Thyroid gland (tissue), 4 donors: ENCODE measurements around the gene SPECC1. TPM values are rescaled to one million over a fixed set of nuclear protein-coding genes. Genes with fewer than 3 reads are reported as not detected.

ENCODE experiments used
- DNase-seq, 2 donors: peaks; one replicate each; pipeline ENCODE4 v3.0.0-alpha.2; 2019
- H3K27ac ChIP-seq, 3 donors: fragments of 200-600 bp; sonication (generic); 1 replicate in 2 of 3; 2 replicates in 1 of 3; pipeline ENCODE4 v1.5.1; 2016 to 2019; ENCODE audit warnings: mild to moderate bottlenecking in 1 of 3, moderate library complexity in 1 of 3
- H3K27me3 ChIP-seq: fragments of 200-600 bp; sonication (generic); one replicate; pipeline ENCODE4 v1.5.1; 2019
- H3K36me3 ChIP-seq, 2 donors: fragments of 200-600 bp; sonication (generic); one replicate each; pipeline ENCODE4 v1.5.1; 2016 to 2019
- H3K4me1 ChIP-seq, 2 donors: fragments of 200-600 bp; sonication (generic); one replicate each; pipeline ENCODE4 v1.5.1; 2017 to 2019
- H3K4me3 ChIP-seq, 3 donors: fragments of 200-600 bp; sonication (generic); replicated peaks in 1 of 3; 1 replicate in 2 of 3; 2 replicates in 1 of 3; pipeline ENCODE4 v1.5.1; 2016; ENCODE audit warnings: mild to moderate bottlenecking in 1 of 3
- H3K9me3 ChIP-seq: fragments of 200-600 bp; sonication (generic); one replicate; pipeline ENCODE4 v1.5.1; 2017
- POLR2A ChIP-seq, 2 donors: fragments of 450-650 bp; IDR thresholded peaks; one replicate each; pipeline ENCODE4 v1.6.1; 2017; ENCODE audit warnings: antibody characterized with exemption in 2 of 2, mild to moderate bottlenecking in 2 of 2, moderate library complexity in 1 of 2
- WGBS, 2 donors: methylation state at CpG; one replicate each; pipeline ENCODE4 v1.1.5; 2017; 5-methylcytosine and 5-hydroxymethylcytosine counted together
- intact Hi-C: fragments of 100-400 bp; cut with DNase I; formaldehyde crosslinking; loops from one replicate; pipeline ENCODE4 v1.15.1; 2023
- total RNA-seq, 4 donors: library from RNA; depleted of rRNA; stranded (reverse); fragments of >200 nt; gene quantifications; one replicate each; pipeline ENCODE4 v1.2.3, GENCODE V29; 2016
- TF ChIP-seq, protein P1 (sequence below), 6 experiments: fragments of 200-600 bp in 3 of 6; fragments of 450-650 bp in 3 of 6; sonication (generic) in 3 of 6; IDR thresholded peaks; one replicate each; pipeline ENCODE4 v1.5.1; 2016 to 2019; ENCODE audit warnings: antibody characterized with exemption in 6 of 6, mild to moderate bottlenecking in 2 of 6, inconsistent platforms in 1 of 6, moderate library complexity in 1 of 6

SPECC1 gene
- total RNA-seq, 4 donors from 2014 or later = 19.8 to 41.5 (median 24.4) TPM

DNA sequence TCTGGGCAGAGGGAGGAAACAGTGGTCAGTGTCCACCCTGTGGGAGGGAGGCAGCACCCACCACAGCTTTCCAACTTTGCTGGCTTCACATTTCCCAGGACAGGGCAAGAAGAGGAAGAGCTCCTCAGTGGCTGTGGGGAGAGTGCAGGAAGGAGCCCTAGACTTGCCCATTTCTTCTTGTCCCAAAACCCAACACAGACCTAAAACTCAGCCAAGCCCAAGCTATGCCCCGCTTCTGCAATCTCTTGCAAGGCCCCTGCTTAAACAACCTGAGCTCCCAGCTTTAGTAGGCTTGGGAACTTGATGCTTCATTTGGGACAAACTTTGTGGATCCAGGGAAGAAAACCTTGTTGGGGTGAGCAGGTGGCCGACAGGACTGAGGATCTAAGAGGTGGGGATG, 284.3 kb downstream of the SPECC1 start:
- Histone ChIP-seq H3K4me3 (no peak overlapping the region), H3K4me1 (no peaks in the 10 kb centered on the region), H3K27me3 (no peaks in the 10 kb centered on the region), H3K9me3 (no peaks in the 10 kb centered on the region), H3K27ac (no peak overlapping the region), H3K36me3 (no peaks in the 10 kb centered on the region)
- intact Hi-C loops = no loop called here
- TF ChIP-seq POLR2A (IDR thresholded peaks at IDR 0.05) = no peak
- TF ChIP-seq, protein P1, sequence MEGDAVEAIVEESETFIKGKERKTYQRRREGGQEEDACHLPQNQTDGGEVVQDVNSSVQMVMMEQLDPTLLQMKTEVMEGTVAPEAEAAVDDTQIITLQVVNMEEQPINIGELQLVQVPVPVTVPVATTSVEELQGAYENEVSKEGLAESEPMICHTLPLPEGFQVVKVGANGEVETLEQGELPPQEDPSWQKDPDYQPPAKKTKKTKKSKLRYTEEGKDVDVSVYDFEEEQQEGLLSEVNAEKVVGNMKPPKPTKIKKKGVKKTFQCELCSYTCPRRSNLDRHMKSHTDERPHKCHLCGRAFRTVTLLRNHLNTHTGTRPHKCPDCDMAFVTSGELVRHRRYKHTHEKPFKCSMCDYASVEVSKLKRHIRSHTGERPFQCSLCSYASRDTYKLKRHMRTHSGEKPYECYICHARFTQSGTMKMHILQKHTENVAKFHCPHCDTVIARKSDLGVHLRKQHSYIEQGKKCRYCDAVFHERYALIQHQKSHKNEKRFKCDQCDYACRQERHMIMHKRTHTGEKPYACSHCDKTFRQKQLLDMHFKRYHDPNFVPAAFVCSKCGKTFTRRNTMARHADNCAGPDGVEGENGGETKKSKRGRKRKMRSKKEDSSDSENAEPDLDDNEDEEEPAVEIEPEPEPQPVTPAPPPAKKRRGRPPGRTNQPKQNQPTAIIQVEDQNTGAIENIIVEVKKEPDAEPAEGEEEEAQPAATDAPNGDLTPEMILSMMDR (IDR thresholded peaks at IDR 0.05) = no peak
- 83 to 100% methylated on average over 2 of the region's 2 CpGs for WGBS, 2 donors
- DNase-seq = no peak

DNA sequence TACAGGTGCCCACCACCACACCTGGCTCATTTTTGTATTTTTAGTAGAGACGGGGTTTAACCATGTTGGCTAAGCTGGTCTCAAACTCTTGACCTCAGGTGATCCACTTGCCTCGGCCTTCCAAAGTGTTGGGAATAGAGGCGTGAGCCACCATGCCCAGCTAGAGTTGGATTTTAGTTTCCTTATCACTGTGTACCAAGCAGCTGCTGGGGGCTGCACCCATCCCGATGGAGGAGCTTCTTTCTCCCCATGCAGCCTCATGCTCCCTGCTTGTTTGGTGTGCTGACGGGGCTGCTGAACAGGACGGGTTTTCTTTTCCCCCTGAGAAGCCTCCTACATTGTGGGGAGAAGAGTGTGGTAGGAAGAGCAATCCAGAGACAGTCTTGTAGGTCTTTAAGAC, 285.0 kb downstream of the SPECC1 start:
- Histone ChIP-seq H3K4me1 (no peaks in the 10 kb centered on the region), H3K27ac (no peak overlapping the region), H3K36me3 (no peaks in the 10 kb centered on the region), H3K4me3 (no peak overlapping the region), H3K27me3 (no peaks in the 10 kb centered on the region), H3K9me3 (no peaks in the 10 kb centered on the region)
- intact Hi-C loops = no loop called here
- no peak for DNase-seq
- WGBS, 2 donors = 93 to 95% methylated on average over 6 of the region's 6 CpGs
- no peak for TF ChIP-seq POLR2A (IDR thresholded peaks at IDR 0.05)
- TF ChIP-seq, protein P1 (IDR thresholded peaks at IDR 0.05) = no peak

DNA sequence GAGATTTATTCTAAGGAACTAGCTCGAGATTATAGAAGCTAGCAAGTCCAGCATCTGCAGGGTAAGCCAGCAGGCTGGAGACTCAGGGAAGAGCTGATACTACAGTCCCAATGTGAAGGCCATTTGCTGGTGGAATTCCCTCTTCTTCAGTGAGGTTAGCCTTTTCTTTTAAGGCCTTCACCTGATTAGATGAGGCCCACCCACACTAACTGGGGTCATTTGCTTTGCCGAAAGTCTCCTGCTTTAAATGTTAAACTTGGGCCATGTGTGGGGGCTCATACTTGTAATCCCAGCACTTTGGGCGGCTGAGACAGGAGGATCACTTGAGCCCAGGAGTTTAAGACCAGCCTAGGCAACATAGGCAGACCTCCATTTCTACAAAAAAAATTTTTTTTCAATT, 289.9 kb downstream of the SPECC1 start:
- intact Hi-C loops = no loop called here
- Histone ChIP-seq H3K4me3 (no peak overlapping the region), H3K9me3 (no peaks in the 10 kb centered on the region), H3K36me3 (no peaks in the 10 kb centered on the region), H3K27me3 (no peaks in the 10 kb centered on the region), H3K4me1 (no peaks in the 10 kb centered on the region), H3K27ac (no peak overlapping the region)
- WGBS, 2 donors = 93% methylated on average over 3 of the region's 3 CpGs
- TF ChIP-seq, protein P1 (IDR thresholded peaks at IDR 0.05) = no peak
- TF ChIP-seq POLR2A (IDR thresholded peaks at IDR 0.05) = no peak
- no peak for DNase-seq

DNA sequence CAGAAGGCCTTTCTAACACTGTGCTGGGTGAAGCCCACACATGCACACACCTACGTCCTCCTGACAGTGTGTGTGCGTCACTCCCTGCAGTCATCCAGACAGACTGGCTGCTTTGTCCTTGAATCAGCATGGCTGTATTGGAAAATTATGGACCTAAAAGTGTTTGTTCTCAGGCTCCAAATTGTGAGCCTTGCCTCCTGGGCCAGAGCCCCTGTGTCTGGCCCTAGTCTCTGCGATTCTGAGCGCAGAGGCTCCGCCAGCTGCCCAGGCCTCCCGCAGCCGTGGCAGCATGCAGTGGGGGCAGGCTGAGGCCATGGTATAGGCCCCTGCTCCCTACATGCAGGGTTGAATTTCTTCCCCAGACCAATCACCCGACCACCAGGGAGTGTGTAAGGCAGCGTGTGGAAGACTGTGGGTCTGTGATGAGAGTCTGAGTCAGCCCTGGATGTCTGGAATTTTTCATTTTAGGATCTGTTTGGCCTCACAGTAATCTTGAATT, 291.3 kb downstream of the SPECC1 start:
- Histone ChIP-seq H3K9me3 (no peaks in the 10 kb centered on the region), H3K36me3 (no peaks in the 10 kb centered on the region), H3K4me3 (no peak overlapping the region), H3K27me3 (no peaks in the 10 kb centered on the region), H3K4me1 (no peaks in the 10 kb centered on the region), H3K27ac (no peak overlapping the region)
- 84 to 96% methylated on average over 9 of the region's 9 CpGs for WGBS, 2 donors
- no peak for TF ChIP-seq POLR2A (IDR thresholded peaks at IDR 0.05)
- TF ChIP-seq, protein P1 (IDR thresholded peaks at IDR 0.05) = no peak
- no peak for DNase-seq
- intact Hi-C loops = no loop called here

DNA sequence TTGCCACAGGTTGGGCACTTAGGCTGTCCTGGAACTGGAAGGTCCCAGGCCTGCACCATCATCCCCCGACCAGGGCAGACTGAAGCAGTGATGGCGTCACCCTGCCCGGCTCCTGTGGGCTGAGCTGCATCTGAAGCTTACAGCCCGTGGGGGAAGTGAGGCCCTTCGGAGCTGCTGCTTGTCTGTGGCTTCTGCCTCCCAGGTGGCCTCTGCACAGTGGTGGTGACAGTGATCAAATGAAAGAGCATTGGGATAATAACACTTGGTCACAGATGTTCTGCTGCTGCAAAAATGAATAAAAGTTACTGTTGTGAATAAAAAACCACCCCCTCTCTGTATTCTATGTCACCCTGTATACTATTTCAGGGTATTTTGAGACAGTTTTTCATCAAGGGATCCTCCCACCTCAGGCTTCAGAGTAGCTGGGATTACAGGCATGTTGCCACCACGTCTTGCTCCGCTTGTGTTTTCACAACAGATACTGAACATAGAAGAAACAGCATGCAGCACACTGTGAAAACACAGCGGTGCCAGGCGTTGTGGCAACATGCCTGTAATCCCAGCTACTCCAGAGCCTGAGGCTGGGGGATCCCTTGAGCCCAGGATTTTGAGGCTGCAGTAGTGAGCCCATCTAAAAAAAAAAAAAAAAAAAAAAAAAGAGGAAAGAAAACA, 293.2 kb downstream of the SPECC1 start:
- 47 to 67% methylated on average over 4 to 9 of the region's 9 CpGs for WGBS, 2 donors
- Histone ChIP-seq H3K27ac (no peak overlapping the region), H3K27me3 (no peaks in the 10 kb centered on the region), H3K4me1 (no peaks in the 10 kb centered on the region), H3K4me3 (no peak overlapping the region), H3K9me3 (no peaks in the 10 kb centered on the region), H3K36me3 (no peaks in the 10 kb centered on the region)
- TF ChIP-seq, protein P1 (IDR thresholded peaks at IDR 0.05) = no peak
- TF ChIP-seq POLR2A (IDR thresholded peaks at IDR 0.05) = no peak
- no peak for DNase-seq
- intact Hi-C loops = no loop called here
